HG03565 (cell line): ENCODE results near the gene VPS33B.
A peak's percentile ranks its signal among the peaks of the same experiment; 100 is the strongest.

Source experiments
- ATAC-seq: cut with Tn5 transposase; IDR thresholded peaks from one replicate; pipeline ENCODE4 v1.9.1; 2021; ENCODE audit warnings: mild to moderate bottlenecking, moderate library complexity; ENCODE audit not compliant: unreplicated experiment

Gene VPS33B

DNA sequence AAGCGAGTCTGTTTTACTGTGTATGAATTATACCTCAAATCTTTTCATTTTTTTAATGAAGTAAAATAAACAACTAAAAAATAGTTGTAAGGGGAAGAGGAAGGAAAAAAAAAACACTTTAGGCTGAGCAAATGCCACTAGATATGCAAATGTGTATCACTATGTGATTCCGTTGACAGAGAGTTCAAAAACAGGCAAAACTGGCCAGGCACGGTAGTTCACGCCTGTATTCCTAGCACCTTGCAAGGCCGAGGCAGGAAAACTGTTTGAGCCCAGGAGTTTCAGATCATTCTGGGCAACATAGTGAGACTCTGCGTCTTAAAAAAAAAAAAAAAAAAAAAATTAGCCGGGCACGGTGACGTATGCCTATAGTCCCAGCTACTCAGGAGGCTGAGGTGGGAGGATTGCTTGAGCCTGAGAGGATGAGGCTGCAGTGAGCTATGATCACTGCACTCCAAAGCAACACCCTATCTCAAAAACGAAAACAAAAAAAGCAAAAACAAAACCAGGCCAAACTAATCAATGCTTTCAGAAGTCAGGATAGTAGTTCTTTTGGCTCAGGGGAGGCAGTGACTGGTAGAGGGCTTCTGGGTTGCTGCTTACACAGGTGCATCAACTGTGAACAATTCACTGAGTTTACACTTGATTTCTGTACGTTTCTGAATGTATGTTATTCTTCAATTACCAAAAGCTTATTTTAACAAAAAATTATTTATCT, 35.4 kb downstream of the VPS33B start:
- ATAC-seq = peak; percentile 57

DNA sequence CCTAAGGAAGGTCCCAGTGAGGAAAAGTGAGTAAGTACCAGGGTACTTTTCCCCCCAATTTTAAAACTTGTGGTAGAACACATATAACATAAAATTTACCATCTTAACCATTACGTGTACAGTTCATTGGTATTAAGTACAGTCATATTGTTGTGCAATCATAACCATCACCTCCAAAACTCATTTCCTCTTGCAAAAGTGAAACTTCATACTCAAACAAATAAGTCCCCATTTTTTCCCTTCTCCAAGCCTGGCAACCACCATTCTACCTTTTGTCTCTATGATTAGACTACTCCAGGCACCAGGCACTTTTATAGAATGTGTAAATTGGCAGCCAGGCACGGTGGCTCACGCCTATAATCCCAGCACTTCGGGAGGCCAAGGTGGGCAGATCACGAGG, 40.3 kb downstream of the VPS33B start:
- peak; percentile 39 for ATAC-seq

DNA sequence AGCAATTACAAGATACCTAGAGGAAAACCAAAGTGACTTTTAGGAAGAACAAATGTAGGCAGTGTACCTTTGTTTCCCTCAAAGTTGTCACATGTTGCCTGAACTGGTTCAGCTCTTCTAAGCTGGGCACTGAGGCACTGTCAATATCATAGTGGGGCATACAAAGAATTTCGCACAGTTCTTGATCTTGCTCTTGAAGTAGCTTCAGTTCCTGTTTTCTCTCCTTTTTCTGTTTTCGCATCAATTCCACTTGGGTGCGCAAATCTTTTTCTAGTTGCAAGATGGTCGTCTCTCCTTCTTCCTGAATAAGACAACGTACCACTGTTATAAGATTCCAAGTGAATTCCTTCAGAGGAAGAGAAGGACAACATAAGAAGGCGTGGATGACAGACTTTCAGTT, 40.7 kb downstream of the VPS33B start:
- ATAC-seq = peak; percentile 58

DNA sequence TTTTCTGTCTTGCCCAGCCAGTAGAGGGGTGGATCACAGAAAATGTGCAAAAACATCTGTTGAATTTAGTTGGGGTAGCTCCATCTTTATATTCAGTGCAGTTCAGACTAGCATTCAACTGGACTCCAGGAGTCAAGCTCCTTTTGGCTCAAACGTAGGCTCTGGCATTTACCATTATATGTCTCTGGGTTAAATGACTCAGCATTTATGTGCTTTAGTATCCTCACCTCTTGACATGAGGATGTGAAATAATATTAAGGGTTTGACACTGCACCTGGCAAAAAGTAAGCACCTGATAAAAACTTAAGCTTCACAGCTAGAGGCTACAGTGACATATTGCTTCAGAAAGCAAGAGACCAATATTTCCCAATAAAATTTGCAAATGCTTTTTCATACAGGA, 42.8 kb downstream of the VPS33B start:
- no peak for ATAC-seq

DNA sequence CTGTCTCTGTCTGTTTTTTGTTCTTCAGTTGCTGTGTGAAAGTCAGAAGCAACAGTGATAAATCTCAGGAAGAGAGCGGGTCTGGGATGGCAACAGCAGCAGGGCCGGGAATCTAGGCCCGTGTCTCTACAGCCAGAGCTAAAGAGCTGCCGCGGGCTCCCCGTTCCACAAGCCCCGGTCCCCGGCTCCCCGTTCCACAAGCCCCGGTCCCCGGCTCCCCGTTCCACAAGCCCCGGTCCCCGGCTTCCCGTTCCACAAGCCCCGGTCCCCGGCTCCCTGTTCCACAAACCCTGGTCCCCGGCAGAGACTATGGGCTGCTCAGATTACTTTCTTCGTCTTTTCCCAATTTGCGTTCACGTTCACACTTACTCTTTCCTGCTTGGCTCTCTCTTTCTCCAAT, 48.2 kb downstream of the VPS33B start:
- ATAC-seq = no peak

DNA sequence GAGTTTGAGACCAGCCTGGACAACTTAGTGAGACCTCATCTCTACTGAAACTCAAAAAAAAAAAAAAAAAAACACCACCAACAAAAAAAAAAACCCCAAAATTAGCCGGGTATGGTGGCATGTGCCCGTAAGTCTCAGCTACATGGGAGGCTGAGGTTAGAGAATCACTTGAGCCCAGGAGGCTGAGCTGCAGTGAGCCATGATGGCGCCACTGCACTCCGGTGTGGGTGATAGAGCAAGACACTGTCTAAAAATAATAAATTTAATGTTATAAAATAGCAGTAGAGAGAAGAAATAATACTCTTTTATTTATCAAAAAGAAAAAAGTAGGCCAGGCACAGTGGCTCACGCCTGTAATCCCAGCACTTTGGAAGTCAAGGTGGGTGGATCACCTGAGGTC, 50.3 kb downstream of the VPS33B start:
- no peak for ATAC-seq

DNA sequence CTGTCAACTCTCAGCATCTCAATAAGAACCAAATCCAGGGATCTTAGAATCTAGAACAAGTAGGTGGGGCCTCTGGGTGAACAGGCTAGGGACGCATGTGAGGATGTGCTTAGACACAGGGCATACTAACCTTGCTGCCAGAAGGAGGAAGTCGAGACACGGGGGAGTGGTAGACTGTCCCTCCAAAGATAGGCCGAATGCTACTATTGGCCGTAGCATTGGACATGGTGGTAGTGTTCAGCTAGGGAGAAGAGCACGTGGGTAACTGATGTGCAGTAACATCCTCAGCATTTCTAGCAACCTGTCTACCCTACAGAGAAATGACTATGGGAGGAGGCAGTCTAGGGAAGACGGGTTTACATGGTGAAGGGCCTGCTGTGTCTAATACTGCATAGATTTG, 52.1 kb downstream of the VPS33B start:
- ATAC-seq = no peak

DNA sequence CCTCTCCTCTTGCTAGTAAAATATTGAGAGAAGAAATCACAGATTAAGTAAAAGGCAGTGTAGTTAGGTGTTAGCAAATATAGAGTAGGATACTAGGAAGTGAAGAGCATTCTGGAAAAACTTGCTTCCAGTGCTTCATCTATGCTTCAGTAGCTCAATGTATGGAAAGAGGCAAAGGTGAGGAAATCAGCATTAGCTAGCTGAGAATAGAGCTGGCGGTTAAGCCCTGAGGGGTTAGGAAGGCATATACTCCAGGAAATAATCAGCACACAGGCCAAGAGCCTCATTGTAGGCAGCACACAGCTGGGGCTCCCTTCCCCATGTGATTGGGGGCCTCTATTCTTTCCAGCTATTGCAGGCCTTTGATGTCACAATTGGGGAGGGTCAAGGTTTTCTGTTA, 54.0 kb downstream of the VPS33B start:
- no peak for ATAC-seq

DNA sequence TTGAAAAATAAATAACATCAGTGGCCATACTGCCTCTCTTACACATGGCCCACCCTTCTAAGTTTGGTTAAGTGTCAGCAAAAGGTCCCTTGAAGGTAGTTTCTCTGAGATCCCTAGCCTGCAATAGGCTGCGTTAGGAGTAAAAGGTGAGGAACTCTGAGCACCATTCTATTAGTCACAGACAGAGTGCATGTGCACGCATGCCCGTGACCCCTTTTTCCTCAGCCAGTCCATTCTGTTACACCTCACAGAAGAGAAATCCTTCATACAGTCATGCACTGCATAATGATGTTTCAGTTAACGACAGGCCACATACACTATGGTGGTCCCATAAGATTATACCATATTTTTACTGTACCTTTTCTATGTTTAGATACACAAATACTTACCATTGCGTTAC, 55.2 kb downstream of the VPS33B start:
- ATAC-seq = no peak

DNA sequence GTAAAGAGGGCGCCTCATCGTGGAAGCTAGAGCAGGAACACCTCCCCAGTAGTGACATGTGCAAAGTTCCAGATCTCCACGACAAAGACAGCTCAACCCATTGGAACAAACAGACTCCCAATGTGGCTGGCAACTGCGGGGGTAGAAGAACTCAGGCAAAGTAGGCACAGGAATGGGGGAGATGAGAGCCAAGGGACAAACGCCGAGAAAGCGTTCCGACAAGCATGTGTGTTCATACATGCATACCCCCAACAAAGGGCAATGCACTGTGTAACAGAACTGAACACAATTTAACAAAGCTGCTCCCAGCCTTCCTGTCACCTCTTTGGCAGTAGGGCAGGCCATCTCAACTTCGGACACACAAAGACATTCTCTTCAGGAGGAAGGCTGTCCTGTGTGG, 56.1 kb downstream of the VPS33B start:
- ATAC-seq = no peak

DNA sequence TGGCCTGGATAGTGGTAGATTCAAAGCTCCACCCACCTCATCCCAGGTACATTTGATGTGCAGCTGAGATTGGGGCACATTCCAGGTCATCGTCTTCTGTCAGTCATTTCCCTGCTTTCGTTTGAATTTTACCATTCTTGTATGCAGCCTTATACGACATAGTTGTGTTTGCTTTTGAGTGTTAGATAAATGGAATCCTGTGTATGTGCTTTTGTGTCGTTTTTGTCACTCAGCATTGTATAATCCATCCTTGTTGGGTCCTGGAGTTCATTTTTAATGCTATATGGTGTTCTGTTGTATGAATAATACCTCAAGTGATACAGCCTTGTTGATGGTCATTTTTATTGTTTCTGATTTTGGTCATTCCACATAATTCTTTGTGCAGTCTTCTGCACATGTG, 60.4 kb downstream of the VPS33B start:
- no peak for ATAC-seq

DNA sequence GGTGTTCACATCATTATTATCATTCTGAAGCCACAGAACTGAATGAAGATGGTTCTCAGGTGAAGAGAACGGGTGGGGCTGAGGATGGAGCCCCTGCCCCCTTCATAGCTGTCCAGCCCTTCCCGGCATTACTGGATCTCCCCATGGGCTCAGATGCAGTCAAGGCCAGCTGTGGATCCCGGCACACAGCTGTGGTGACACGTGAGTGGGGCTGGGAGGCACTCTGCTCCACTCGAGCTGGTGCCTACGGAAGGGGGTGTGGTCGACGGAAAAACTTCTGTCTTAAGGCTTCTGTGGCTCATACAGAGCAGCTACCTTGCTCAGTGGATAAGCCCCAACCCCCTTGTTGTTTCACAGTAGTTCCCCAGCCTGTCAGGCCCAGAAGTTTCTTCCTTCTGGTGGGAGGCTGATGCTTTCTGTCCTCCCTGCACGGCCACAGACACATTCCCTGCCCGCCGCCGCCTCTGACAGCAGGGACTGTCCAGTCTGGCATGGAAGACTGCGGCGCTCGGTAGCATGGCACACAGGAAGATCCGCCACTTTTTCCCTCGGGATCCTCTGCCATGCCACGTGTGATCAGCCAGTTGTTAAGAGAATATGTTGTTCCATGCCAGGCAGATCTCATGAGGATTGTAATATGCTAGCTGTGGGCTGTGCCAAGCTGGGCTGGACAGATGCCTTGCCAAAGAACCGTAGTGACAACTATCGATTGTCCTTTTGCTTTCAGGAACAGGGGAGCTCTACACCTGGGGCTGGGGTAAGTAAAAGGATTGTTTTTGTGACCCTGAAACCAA, 61.9 kb downstream of the VPS33B start:
- no peak for ATAC-seq

DNA sequence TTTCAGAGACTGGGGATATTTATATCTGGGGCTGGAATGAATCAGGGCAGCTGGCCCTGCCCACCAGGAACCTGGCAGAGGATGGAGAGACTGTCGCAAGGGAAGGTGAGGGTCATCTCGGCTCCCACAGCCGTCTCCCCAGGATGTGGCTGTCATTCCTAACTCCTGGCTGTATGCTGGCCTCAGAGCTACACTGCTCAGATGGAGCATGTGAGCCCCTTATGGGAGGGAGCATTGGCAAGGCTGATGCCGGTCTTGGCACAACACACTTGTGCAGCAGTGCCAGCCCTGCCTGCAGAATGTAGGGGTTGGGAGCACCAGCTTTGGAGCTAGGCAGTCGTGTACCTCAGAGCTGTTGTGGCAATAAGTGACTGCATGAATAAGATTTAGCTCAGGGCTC, 62.5 kb downstream of the VPS33B start:
- ATAC-seq = no peak

DNA sequence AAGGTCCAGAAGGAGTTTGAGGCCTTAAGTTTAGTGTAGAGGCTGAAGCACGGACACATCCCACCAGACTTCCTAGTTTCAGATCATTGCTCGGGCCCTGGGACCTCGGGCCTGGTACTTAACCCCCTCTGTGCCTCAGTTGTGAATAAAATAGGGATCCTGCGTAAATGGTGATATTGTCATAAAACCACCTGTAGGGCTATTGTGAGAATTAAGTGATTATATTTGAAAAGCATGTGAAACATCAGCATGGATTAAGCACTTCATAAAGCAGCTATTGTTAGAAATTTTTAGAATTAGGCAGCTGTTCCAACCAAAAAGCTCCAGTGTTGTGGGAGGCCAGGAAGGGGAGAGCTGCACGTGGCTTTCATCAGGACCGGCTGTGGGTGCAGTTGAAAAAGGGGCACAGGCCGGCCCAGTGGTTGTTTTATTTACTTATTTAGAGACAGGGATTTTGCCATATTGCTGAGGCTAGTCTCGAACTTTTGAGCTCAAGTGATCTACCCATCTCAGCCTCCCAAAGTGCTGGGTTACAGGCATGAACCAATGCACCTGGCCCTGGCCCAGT, 63.3 kb downstream of the VPS33B start:
- ATAC-seq = no peak

DNA sequence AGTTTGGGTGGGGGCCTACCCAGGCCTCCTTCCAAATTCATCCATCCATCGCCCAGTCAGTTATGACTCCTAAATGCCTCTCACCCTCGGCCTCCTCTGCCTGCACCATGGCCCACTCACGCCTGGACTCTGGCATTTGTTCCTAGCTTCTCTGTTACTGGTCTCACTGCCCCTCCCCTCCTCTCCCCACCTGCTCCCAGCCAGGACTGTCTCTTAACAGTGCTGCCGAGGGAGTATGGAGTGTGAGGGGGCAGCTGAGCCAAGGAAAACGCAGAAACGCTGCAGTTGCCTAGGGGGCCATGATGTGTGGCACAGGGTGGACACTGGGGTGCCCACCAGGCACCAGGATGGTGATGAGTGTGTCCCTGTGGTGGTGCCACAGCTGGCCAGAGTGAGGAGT, 64.6 kb downstream of the VPS33B start:
- ATAC-seq = no peak

DNA sequence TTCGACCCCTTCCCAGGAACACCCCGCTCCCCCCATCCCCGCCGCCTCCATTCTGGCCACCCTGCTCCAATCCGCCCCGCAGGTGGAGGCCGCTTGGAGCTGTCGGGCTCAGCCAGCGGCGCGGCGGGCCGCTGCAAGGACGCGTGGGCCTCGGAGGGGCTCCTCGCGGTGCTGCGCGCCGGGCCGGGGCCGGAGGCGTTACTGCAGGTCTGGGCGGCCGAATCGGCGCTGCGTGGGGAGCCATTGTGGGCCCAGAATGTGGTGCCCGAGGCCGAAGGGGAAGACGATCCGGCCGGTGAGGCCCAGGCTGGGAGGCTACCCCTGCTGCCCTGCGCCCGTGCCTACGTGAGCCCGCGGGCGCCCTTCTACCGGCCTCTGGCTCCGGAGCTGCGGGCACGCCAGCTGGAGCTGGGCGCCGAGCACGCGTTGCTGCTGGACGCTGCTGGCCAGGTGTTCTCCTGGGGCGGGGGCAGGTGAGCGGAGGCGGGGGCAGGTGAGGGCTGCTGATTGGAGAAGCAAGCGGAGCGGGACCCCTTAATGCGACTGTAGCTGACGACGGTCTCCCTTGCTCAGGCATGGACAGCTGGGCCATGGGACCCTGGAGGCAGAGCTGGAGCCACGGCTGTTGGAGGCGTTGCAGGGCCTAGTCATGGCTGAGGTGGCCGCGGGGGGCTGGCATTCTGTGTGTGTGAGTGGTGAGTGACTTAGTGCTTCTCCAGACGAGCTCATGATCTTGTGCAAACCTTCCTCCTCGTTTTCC, 65.2 kb downstream of the VPS33B start:
- ATAC-seq = no peak

DNA sequence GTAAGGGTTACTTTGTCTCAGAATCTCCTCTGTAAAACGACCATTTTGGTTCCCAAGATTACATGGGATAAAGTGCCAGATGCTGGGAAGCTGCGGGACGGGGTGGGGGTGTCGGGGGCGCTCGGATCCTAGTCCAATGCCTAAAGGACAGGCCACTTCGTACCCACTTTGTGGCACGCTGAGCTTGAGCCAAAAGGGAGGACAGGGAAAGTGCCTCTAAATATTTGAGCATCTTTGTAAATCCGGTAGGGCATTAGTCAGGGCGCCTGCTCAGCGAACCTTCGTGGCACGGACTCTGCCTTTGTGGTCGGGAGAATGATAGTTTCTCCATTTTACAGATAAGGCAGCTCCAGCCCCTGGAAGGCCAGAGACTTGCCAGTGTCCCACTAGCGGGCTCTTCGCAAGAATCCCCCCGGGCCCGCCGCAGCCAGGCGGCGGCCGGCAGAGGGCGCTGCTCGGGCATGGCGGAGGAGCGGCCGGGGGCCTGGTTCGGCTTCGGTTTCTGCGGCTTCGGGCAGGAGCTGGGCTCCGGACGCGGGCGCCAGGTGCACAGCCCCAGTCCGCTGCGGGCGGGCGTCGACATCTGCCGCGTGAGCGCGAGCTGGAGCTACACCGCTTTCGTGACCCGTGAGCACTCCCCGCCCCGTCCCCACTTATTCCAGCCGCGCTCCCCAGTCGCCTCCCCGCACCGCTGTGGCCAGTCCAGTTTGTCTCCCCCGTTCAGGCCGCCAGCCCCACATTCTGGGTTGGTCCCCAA, 65.9 kb downstream of the VPS33B start:
- ATAC-seq = no peak

DNA sequence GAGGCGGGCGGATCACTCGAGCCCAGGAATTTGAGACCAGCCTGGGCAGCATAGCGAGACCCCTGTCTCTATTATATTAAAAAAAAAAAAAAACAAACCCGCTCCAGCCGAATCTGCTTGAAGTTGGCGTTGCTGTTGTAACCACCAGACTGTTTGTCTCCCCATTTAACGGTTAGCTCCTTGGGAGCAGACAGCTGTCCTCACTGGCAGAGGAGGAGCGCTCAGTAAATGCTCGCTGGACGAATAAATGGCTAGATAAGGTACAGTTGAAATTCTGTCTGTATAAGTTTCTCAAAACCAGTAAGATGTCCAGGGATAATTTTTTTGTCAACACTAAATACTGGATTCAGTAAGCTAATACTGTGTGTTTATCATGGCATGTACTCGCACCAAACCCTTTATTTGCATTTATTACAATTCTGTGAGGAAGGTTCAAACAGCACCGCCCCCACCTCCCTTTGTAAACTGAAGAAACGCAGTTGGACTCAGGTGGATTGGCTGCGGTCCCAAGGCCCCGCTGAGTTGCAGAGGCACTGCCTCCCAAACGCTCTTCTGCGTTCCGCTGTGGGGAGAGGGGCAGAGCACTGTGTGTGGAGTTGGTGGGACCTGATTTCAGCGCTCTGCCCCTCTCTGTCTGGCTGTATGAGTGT, 66.6 kb downstream of the VPS33B start:
- no peak for ATAC-seq

DNA sequence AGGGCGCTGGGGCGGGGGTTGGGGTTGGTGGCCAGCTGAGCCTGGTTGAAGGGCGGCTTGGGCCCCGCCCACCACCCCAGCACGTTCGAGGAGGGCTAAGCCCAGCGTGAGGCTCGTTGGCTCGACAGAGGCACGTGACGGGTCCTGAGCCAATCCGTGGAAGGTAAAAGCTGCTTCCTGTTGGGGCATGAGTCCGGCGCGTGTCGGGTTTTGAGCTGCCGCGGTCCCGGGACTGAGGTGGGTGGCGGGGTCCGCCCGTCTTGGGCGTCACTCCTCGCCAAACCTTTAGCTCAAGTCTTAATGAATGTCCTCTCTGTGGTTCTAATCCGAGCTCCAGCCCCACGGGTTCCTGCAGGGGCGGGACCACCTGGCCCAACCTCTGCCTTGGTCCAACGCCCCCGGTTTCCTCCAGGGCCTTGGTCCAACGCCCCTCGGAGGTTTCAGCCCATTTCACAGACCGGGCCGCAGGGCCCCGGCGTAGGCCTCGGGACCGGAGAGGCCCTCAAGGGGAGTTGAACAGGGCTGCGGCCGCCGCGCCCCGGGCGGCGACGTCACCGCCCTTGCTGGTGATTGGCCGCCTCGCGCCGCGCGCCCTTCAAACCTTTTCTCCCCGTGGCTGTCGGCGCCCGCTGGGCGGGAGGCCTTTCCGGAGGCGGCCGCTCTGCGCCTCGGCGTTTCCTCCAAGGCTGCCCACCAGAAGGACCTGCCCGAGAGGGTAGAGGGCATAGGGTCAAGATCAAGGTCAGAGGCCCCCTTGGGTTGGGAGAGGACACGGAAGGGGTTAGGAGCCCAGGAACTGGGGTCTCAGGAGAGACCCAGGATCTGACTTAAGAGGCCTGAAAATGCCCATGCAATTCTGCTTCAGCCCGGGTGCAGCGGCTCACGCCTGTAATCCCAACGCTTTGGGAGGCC, 67.4 kb downstream of the VPS33B start, which contains the start of gene RCCD1:
Gene RCCD1 (plus strand): TSS at position 173 of the 912 bp plus-strand sequence. CDS start 1,851 bp downstream, outside the sequence.
- ATAC-seq = peak; percentile 83
